GM12878 (cell line): ENCODE results near the gene SORCS1. TPM values are rescaled to one million over a fixed set of nuclear protein-coding genes. Genes with fewer than 3 reads are reported as not detected.
A peak's percentile ranks its signal among the peaks of the same experiment; 100 is the strongest.

Experiments
- ATAC-seq: fragments of 200-7000 bp; cut with Tn5 transposase; 3 replicates; pipeline ENCODE4 v1.9.1; 2020; ENCODE audit warnings: mild to moderate bottlenecking, moderate library complexity
- BruUV-seq: library from RNA; stranded (reverse); fragments of 400-500 nt; replicated peaks from 2 replicates; lab custom pipeline; 2021; lab: Mats Ljungman, UMichigan
- CTCF ChIA-PET: fragments of 300-600 bp; sonication (Branson Sonifier 250); formaldehyde crosslinking; extraction: SDS; loops from one replicate; lab custom pipeline; 2021; ENCODE audit warnings: inconsistent platforms; lab: Yijun Ruan, JAX
- POLR2A ChIA-PET: fragments of 350-600 bp; formaldehyde crosslinking; extraction: SDS; loops from one replicate; lab custom pipeline; 2021; ENCODE audit warnings: inconsistent platforms; lab: Charles Lee
- RAD21 ChIA-PET: fragments of 300-600 bp; sonication (Branson Sonifier 250); formaldehyde crosslinking; loops from one replicate; lab custom pipeline; 2023; ENCODE audit warnings: antibody characterized with exemption; ENCODE audit not compliant: unreplicated experiment; lab: Charles Lee
- SMC1A ChIA-PET: fragments of 300-600 bp; sonication (Branson Sonifier 250); formaldehyde crosslinking; loops from one replicate; lab custom pipeline; 2023; ENCODE audit not compliant: unreplicated experiment, uncharacterized antibody; lab: Charles Lee
- DNase-seq: peaks from one replicate; pipeline ENCODE4 v3.0.0-alpha.2; 2011; ENCODE audit warnings: low read depth, low spot score
- FAIRE-seq: peaks from 3 replicates; lab custom pipeline; 2011; peaks lifted over from hg19 to GRCh38; lab: Jason Lieb, UNC
- H2AFZ ChIP-seq: 2 replicates; pipeline ENCODE4 v1.6.0; 2011; ENCODE audit warnings: low read depth, low read length, control low read depth; ENCODE audit not compliant: control insufficient read depth
- H3K27ac ChIP-seq: 2 replicates; pipeline ENCODE4 v1.5.1; 2011; ENCODE audit warnings: control low read depth; ENCODE audit not compliant: control insufficient read depth, insufficient read depth
- H3K27me3 ChIP-seq, 2 experiments: replicated peaks in 1 of 2; 2 replicates each; pipeline versions ENCODE4 v1.6.0 to v1.6.1; 2011; ENCODE audit warnings: low read length in 1 of 2; ENCODE audit not compliant: control insufficient read depth in 2 of 2, insufficient read depth in 2 of 2
- H3K36me3 ChIP-seq, 2 experiments: 2 replicates each; pipeline ENCODE4 v1.5.1; 2011; ENCODE audit warnings: low read length in 1 of 2; ENCODE audit not compliant: control insufficient read depth in 2 of 2, insufficient read depth in 2 of 2
- H3K4me1 ChIP-seq: 2 replicates; pipeline ENCODE4 v1.6.1; 2011; ENCODE audit warnings: mild to moderate bottlenecking, low read length, moderate library complexity, mixed read lengths; ENCODE audit not compliant: control insufficient read depth, insufficient read depth
- H3K4me2 ChIP-seq: 2 replicates; pipeline ENCODE4 v1.6.0; 2011; ENCODE audit warnings: control low read depth; ENCODE audit not compliant: control insufficient read depth, insufficient read depth
- H3K4me3 ChIP-seq: fragments of 200-600 bp; sonication (generic); 2 replicates; pipeline ENCODE4 v1.5.1; 2016
- H3K79me2 ChIP-seq: 2 replicates; pipeline ENCODE4 v1.6.0; 2011; ENCODE audit warnings: low read length; ENCODE audit not compliant: control insufficient read depth, insufficient read depth
- H3K9ac ChIP-seq: 2 replicates; pipeline ENCODE4 v1.8.0; 2011; ENCODE audit warnings: low read length, control low read depth, mixed read lengths; ENCODE audit not compliant: control insufficient read depth, insufficient read depth
- H3K9me3 ChIP-seq: replicated peaks from 3 replicates; pipeline ENCODE4 v1.5.1; 2011; ENCODE audit warnings: mild to moderate bottlenecking, low read length; ENCODE audit not compliant: control insufficient read depth, insufficient read depth
- H4K20me1 ChIP-seq: 2 replicates; pipeline ENCODE4 v1.6.0; 2011; ENCODE audit not compliant: control insufficient read depth, insufficient read depth
- ASH2L ChIP-seq: fragments of 300-600, 200-600 bp; sonication (generic); IDR thresholded peaks from 2 replicates; pipeline ENCODE4 v1.6.1; 2017; ENCODE audit warnings: low read depth, mild to moderate bottlenecking, borderline replicate concordance
- ATF7 ChIP-seq: fragments of 450-650 bp; IDR thresholded peaks from 2 replicates; pipeline ENCODE4 v1.6.1; 2016; ENCODE audit warnings: low read depth, mild to moderate bottlenecking
- EZH2 ChIP-seq: IDR thresholded peaks from 2 replicates; pipeline ENCODE4 v1.6.1; 2012; ENCODE audit warnings: low read depth, mild to moderate bottlenecking, control low read depth, inconsistent platforms, low read length, borderline replicate concordance; ENCODE audit not compliant: control insufficient read depth
- HDAC2 ChIP-seq: fragments of 200-600 bp; sonication (generic); IDR thresholded peaks from 2 replicates; pipeline ENCODE4 v1.6.1; 2017
- MXI1 ChIP-seq: fragments of 150-350 bp; IDR thresholded peaks from 2 replicates; pipeline ENCODE4 v1.6.1; 2011; ENCODE audit warnings: low read depth, mild to moderate bottlenecking, inconsistent platforms, low read length, improper control_type of control experiment
- WGBS: methylation state at CpG from one replicate; pipeline ENCODE4 v1.1.6; 2016; ENCODE audit warnings: low lambda C conversion rate; ENCODE audit not compliant: insufficient replicate concordance, insufficient coverage; ENCODE audit errors: missing lambda C conversion rate; 5-methylcytosine and 5-hydroxymethylcytosine counted together
- in situ Hi-C: fragments of 300-500 bp; cut with MboI; formaldehyde crosslinking; loops from 9 replicates; pipeline ENCODE4 v1.14.3; 2018; ENCODE audit warnings: mixed read lengths
- intact Hi-C: fragments of 100-400 bp; cut with micrococcal nuclease; formaldehyde crosslinking; loops from one replicate; pipeline ENCODE4 v1.14.2; 2022; ENCODE audit not compliant: unreplicated experiment
- polyA plus RNA-seq, 11 experiments: library from polyadenylated mRNA; depleted of rRNA in 4 of 11; unstranded in 6 of 11; stranded (reverse) in 5 of 11; fragments of >200 nt; fragmentation: Nextera tagmentation in 4 of 11; fragmentation: Illumina TruSeq in 1 of 11; extraction: Ambion mirVana in 4 of 11; extraction: Trizol in 1 of 11; gene quantifications; 1 replicate in 1 of 11; 2 replicates in 10 of 11; pipeline versions ENCODE4 v1.2.1 to v1.2.3, GENCODE V29; 2011 to 2016; ENCODE audit warnings: inconsistent platforms in 2 of 11, missing spikeins in 2 of 11, low read depth in 1 of 11
- total RNA-seq, 4 experiments: library from RNA; depleted of rRNA in 3 of 4; stranded (reverse); fragments of >200 nt in 3 of 4; fragmentation: Illumina TruSeq in 1 of 4; extraction: Trizol in 1 of 4; gene quantifications; 2 replicates each; pipeline versions ENCODE4 v1.2.1 to v1.2.3, GENCODE V29; 2013 to 2021
- TF ChIP-seq, protein P1 (sequence below): fragments of 450-650 bp; formaldehyde crosslinking; IDR thresholded peaks from 2 replicates; pipeline ENCODE4 v1.5.0; 2022; ENCODE audit warnings: mild to moderate bottlenecking, missing genetic modification characterization
- TF ChIP-seq, protein P2 (sequence below): fragments of 450-650 bp; IDR thresholded peaks from 2 replicates; pipeline ENCODE4 v1.6.1; 2018; ENCODE audit warnings: borderline replicate concordance, mild to moderate bottlenecking; ENCODE audit not compliant: partially characterized antibody

Gene SORCS1
- total and polyA plus RNA-seq, 10 of the 15 experiments (the other 5 are each of a cell fraction or from before 2014, with no cell fraction given), result 0.02 to 9.6 (median 0.06) TPM; not detected in 3

DNA sequence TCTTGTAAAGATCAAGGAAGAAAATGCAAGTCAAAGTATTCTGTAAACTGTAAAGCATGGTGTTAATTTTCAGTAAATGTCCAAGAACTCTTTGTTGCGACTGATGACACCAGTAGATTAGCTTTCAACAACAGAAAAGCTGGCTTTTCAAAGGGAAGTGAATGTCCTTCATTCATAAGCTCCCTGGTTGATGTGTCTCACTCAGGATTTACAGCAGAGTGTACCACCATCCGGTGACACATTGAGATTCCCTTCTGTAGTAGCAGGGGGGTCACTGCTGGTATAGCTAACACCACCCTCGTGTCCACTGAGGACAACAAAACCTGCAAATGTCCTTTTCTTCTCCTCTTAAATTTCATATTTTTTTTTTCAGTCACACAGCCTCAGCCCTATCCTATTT lies 253.4 kb downstream of the SORCS1 start (continued):
- TF ChIP-seq, protein P1, sequence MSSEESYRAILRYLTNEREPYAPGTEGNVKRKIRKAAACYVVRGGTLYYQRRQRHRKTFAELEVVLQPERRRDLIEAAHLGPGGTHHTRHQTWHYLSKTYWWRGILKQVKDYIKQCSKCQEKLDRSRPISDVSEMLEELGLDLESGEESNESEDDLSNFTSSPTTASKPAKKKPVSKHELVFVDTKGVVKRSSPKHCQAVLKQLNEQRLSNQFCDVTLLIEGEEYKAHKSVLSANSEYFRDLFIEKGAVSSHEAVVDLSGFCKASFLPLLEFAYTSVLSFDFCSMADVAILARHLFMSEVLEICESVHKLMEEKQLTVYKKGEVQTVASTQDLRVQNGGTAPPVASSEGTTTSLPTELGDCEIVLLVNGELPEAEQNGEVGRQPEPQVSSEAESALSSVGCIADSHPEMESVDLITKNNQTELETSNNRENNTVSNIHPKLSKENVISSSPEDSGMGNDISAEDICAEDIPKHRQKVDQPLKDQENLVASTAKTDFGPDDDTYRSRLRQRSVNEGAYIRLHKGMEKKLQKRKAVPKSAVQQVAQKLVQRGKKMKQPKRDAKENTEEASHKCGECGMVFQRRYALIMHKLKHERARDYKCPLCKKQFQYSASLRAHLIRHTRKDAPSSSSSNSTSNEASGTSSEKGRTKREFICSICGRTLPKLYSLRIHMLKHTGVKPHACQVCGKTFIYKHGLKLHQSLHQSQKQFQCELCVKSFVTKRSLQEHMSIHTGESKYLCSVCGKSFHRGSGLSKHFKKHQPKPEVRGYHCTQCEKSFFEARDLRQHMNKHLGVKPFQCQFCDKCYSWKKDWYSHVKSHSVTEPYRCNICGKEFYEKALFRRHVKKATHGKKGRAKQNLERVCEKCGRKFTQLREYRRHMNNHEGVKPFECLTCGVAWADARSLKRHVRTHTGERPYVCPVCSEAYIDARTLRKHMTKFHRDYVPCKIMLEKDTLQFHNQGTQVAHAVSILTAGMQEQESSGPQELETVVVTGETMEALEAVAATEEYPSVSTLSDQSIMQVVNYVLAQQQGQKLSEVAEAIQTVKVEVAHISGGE (CRISPR knock-in tag), result no peak
- TF ChIP-seq EZH2, result no peak
- TF ChIP-seq, protein P2, sequence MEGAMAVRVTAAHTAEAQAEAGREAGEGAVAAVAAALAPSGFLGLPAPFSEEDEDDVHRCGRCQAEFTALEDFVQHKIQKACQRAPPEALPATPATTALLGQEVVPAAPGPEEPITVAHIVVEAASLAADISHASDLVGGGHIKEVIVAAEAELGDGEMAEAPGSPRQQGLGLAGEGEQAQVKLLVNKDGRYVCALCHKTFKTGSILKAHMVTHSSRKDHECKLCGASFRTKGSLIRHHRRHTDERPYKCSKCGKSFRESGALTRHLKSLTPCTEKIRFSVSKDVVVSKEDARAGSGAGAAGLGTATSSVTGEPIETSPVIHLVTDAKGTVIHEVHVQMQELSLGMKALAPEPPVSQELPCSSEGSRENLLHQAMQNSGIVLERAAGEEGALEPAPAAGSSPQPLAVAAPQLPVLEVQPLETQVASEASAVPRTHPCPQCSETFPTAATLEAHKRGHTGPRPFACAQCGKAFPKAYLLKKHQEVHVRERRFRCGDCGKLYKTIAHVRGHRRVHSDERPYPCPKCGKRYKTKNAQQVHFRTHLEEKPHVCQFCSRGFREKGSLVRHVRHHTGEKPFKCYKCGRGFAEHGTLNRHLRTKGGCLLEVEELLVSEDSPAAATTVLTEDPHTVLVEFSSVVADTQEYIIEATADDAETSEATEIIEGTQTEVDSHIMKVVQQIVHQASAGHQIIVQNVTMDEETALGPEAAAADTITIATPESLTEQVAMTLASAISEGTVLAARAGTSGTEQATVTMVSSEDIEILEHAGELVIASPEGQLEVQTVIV, result no peak
- no peak for TF ChIP-seq ASH2L
- no peak for TF ChIP-seq MXI1

DNA sequence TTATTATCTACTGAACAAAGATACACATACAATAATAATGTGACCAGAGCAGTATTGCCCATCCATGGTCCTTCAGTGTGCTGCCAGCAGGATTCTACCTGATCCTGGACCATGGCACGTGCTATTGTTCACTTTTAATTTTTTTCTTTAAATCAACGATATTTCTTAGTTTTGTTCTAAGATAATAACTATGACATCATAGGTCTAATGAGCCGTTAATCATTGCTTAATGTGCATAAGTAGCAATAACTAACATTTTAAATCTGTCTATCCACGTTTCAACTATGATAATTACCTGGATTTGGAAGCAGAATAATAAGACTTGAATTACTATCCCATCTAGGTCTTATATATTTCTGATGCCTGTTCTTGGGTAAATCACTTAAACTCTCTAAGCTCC lies 253.8 kb downstream of the SORCS1 start:
- ChIA-PET CTCF (no interaction called here), SMC1A (interaction anchor here (1.1 kb wide), 1 partner anchor 12 kb away, joined by 4 read pairs; no protein-coding TSS in a partner anchor)
- no peak for ATAC-seq

More for the DNA sequence above, 253.8 kb downstream of the SORCS1 start:
- Histone ChIP-seq H3K4me2 (no peak overlapping the region), H3K79me2 (no peaks in the 10 kb centered on the region), H3K27me3 (no peaks in the 10 kb centered on the region), H3K9ac (no peak overlapping the region), H3K9me3 (no peaks in the 10 kb centered on the region), H3K36me3 (no peaks in the 10 kb centered on the region), H4K20me1 (no peaks in the 10 kb centered on the region), H2AFZ (no peak overlapping the region), H3K27ac (no peak overlapping the region), H3K4me1 (no peaks in the 10 kb centered on the region), H3K4me3 (no peak overlapping the region)
- DNase-seq, result no peak
- no peak for FAIRE-seq
- in situ Hi-C loops, result no loop called here
- intact Hi-C loops, result no loop called here
- ChIA-PET POLR2A (no interaction called here), RAD21 (no interaction called here)
- no TSS peak for BruUV-seq
- TF ChIP-seq HDAC2, result no peak
- TF ChIP-seq ATF7, result 0 out of 2 replicates have a peak, but pooled peaks have one; percentile 44
- 22% methylated on average over 4 of the region's 4 CpGs for WGBS
